ENCODE measurements around the gene GNAO1.

GRCh38 chr16:56327071-56327928, 136.0 kb downstream of the GNAO1 start:
- TF ChIP-seq, protein P1, sequence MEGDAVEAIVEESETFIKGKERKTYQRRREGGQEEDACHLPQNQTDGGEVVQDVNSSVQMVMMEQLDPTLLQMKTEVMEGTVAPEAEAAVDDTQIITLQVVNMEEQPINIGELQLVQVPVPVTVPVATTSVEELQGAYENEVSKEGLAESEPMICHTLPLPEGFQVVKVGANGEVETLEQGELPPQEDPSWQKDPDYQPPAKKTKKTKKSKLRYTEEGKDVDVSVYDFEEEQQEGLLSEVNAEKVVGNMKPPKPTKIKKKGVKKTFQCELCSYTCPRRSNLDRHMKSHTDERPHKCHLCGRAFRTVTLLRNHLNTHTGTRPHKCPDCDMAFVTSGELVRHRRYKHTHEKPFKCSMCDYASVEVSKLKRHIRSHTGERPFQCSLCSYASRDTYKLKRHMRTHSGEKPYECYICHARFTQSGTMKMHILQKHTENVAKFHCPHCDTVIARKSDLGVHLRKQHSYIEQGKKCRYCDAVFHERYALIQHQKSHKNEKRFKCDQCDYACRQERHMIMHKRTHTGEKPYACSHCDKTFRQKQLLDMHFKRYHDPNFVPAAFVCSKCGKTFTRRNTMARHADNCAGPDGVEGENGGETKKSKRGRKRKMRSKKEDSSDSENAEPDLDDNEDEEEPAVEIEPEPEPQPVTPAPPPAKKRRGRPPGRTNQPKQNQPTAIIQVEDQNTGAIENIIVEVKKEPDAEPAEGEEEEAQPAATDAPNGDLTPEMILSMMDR (IDR thresholded peaks at IDR 0.05; ENCODE audit: low read length): no peak
- TF ChIP-seq EZH2 (optimal IDR thresholded peaks at IDR 0.05; ENCODE audit: low read depth, low read length) (no peak), EZH2phosphoT487 (IDR thresholded peaks at IDR 0.05; ENCODE audit: low read length) (no peak)

Data from MM.1S (cell line).